CD4-positive, alpha-beta T cell (primary cell): ENCODE results near the gene DENND11. TPM values are rescaled to one million over a fixed set of nuclear protein-coding genes. Genes with fewer than 3 reads are reported as not detected.

Source experiments
- ATAC-seq: fragments of 200-7000 bp; cut with Tn5 transposase; one replicate; pipeline ENCODE4 v1.10.0; 2022; ENCODE audit warnings: mild to moderate bottlenecking; ENCODE audit not compliant: poor library complexity
- CTCF ChIA-PET: fragments of 350-600 bp; sonication (Branson Sonifier 250); formaldehyde crosslinking; loops from one replicate; lab custom pipeline; 2021; ENCODE audit warnings: antibody characterized with exemption, inconsistent platforms; lab: Charles Lee
- POLR2A ChIA-PET: fragments of 350-600 bp; sonication (Branson Sonifier 250); formaldehyde crosslinking; loops from one replicate; lab custom pipeline; 2021; ENCODE audit warnings: antibody characterized with exemption, inconsistent platforms; lab: Charles Lee
- DNase-seq, 14 experiments: peaks; one replicate each; pipeline ENCODE4 v3.0.0-alpha.2; 2013 to 2020; ENCODE audit warnings: mixed read lengths in 2 of 14
- H3K27ac ChIP-seq, 2 donors: one replicate each; pipeline versions ENCODE4 v1.5.1 to v1.7.0; 2013; ENCODE audit warnings: low read length in 2 of 2, low read depth in 1 of 2, mild to moderate bottlenecking in 1 of 2
- H3K27me3 ChIP-seq, 2 experiments: 1 replicate in 1 of 2; 2 replicates in 1 of 2; pipeline versions ENCODE4 v1.6.1 to v1.7.0; 2013; ENCODE audit warnings: low read length in 2 of 2, control low read depth in 1 of 2, mild to moderate bottlenecking in 1 of 2, moderate library complexity in 1 of 2; ENCODE audit not compliant: insufficient read depth in 2 of 2, control insufficient read depth in 1 of 2
- H3K36me3 ChIP-seq: one replicate; pipeline ENCODE4 v1.6.1; 2013; ENCODE audit warnings: low read length, control low read depth; ENCODE audit not compliant: insufficient read depth
- H3K4me1 ChIP-seq: one replicate; pipeline ENCODE4 v1.6.1; 2013; ENCODE audit warnings: low read length, control low read depth; ENCODE audit not compliant: insufficient read depth
- H3K4me3 ChIP-seq: one replicate; pipeline ENCODE4 v1.5.1; 2013; ENCODE audit warnings: mild to moderate bottlenecking, low read length, moderate library complexity
- H3K9me3 ChIP-seq, 2 experiments: 1 replicate in 1 of 2; 2 replicates in 1 of 2; pipeline versions ENCODE4 v1.6.1 to v1.7.0; 2013; ENCODE audit warnings: low read length in 2 of 2, mild to moderate bottlenecking in 2 of 2, control low read depth in 1 of 2, moderate library complexity in 1 of 2; ENCODE audit not compliant: control insufficient read depth in 1 of 2, insufficient read depth in 1 of 2
- H3K27ac Mint-ChIP-seq: one replicate; pipeline ENCODE4 v1.8.0; 2020; ENCODE audit warnings: mixed read lengths
- H3K27me3 Mint-ChIP-seq: one replicate; pipeline ENCODE4 v1.8.0; 2021; ENCODE audit warnings: mixed read lengths
- H3K36me3 Mint-ChIP-seq: one replicate; pipeline ENCODE4 v1.8.0; 2021; ENCODE audit warnings: low read depth, mixed read lengths
- H3K4me1 Mint-ChIP-seq: one replicate; pipeline ENCODE4 v1.8.0; 2021; ENCODE audit warnings: low read depth, mixed read lengths
- H3K4me3 Mint-ChIP-seq: one replicate; pipeline ENCODE4 v1.8.0; 2020; ENCODE audit warnings: mild to moderate bottlenecking, mixed read lengths
- H3K9me3 Mint-ChIP-seq: one replicate; pipeline ENCODE4 v1.8.0; 2020; ENCODE audit warnings: mixed read lengths
- intact Hi-C, 2 experiments: fragments of 100-400 bp; cut with DNase I in 1 of 2; cut with micrococcal nuclease in 1 of 2; formaldehyde crosslinking; loops; one replicate each; pipeline versions ENCODE4 v1.15.1 to v1.9.0; 2023 to 2025; cut with DNase I, micrococcal nuclease
- total RNA-seq, 174 experiments: library from RNA in 2 of 174; stranded (reverse) in 2 of 174; gene quantifications; one replicate each; pipeline ENCODE4 v1.2.3 and lab custom pipeline; 2021 to 2026
- TF ChIP-seq, protein P1 (sequence below): fragments of 200-600 bp; IDR thresholded peaks from one replicate; pipeline ENCODE4 v1.8.0; 2022; ENCODE audit warnings: antibody characterized with exemption, mild to moderate bottlenecking

Gene DENND11
- total RNA-seq, 2 experiments from 2014 or later, result 39.2 to 41.1 TPM

- Mint-ChIP-seq H3K27me3 (no peaks in the 10 kb centered on the region), H3K36me3 (peaks cover 85% of the 10 kb centered on the region), H3K9me3 (no peaks in the 10 kb centered on the region), H3K4me1 (peaks cover 5% of the 10 kb centered on the region), H3K4me3 (no peak overlapping the region), H3K27ac (peak overlapping the region; percentile 21)
- Histone ChIP-seq H3K4me3 (no peak overlapping the region), H3K4me1 (no peaks in the 10 kb centered on the region), H3K36me3 (peaks cover 57% of the 10 kb centered on the region), H3K27ac (no peak overlapping the region), H3K27me3 (no peaks in the 10 kb centered on the region), H3K9me3 (no peaks in the 10 kb centered on the region)
- DNase-seq (no peak), ATAC-seq (no peak)
- intact Hi-C loops, result no loop called here
- TF ChIP-seq, protein P1, sequence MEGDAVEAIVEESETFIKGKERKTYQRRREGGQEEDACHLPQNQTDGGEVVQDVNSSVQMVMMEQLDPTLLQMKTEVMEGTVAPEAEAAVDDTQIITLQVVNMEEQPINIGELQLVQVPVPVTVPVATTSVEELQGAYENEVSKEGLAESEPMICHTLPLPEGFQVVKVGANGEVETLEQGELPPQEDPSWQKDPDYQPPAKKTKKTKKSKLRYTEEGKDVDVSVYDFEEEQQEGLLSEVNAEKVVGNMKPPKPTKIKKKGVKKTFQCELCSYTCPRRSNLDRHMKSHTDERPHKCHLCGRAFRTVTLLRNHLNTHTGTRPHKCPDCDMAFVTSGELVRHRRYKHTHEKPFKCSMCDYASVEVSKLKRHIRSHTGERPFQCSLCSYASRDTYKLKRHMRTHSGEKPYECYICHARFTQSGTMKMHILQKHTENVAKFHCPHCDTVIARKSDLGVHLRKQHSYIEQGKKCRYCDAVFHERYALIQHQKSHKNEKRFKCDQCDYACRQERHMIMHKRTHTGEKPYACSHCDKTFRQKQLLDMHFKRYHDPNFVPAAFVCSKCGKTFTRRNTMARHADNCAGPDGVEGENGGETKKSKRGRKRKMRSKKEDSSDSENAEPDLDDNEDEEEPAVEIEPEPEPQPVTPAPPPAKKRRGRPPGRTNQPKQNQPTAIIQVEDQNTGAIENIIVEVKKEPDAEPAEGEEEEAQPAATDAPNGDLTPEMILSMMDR, result no peak
- CTCF ChIA-PET, result interaction anchor here (0.6 kb wide), 1 partner anchor 81 kb away, joined by 3 read pairs; no protein-coding TSS in a partner anchor
- POLR2A ChIA-PET, result interaction anchor here (0.9 kb wide), 1 partner anchor 72 kb away, joined by 4 read pairs; the partner anchor contains the start of gene SSBP1
These were observed 35.9 kb downstream of the DENND11 start for GRCh38 chr7:141666071-141666470.

DNA sequence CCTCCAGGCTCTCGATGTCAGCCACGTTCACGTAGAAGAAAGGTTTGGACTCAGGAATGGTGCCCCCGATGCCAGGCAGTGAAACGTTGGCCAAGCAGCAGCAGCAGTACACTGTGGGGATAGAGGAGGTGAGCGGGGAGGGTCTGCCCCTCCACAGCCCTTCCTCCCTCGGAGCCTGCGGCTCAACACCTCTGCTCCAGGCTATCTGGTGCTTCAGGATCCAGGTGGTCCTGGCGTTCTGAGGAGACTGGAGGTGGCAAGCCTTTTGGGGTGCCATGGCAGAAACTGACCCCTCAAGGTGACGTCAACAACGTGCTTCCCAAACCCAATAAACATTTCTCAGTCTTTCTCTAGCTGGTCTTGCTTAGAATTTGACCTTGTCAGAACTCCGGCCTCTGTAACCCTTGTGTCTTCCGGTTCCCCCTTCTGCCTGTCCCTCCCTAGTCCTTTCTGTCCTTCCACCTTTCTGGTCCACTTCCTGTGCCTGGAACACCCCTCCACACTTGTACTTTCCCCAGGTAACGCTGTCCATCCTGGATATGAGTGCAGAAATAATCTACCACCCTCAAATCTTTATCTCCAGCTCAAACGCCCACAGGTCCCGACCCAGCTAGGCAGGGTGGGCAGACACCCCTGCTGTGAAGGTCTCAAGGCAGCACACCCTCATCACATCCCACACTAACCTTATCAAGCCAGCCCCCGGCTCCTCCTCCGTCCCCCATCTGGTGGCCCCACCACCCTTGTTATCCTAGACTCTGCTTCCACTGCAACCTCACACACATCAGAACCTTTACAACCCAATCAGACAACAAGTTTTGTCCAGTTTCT is 36.5 kb downstream of the DENND11 start:
- no peak overlapping the region for H3K4me3 Mint-ChIP-seq
- ChIA-PET CTCF (interaction anchor here (0.6 kb wide), 1 partner anchor 82 kb away, joined by 3 read pairs; no protein-coding TSS in a partner anchor), POLR2A (interaction anchor here (0.9 kb wide), 1 partner anchor 73 kb away, joined by 4 read pairs; the partner anchor contains the start of gene SSBP1)
- Histone ChIP-seq H3K27me3 (no peaks in the 10 kb centered on the region), H3K27ac (no peak overlapping the region), H3K9me3 (no peaks in the 10 kb centered on the region), H3K36me3 (peaks cover 57% of the 10 kb centered on the region), H3K4me3 (no peak overlapping the region), H3K4me1 (no peaks in the 10 kb centered on the region)
- H3K36me3 Mint-ChIP-seq, result peaks cover 85% of the 10 kb centered on the region
- peak overlapping the region; percentile 21 for H3K27ac Mint-ChIP-seq
- TF ChIP-seq, protein P1, result no peak
- no peak for ATAC-seq
- H3K9me3 Mint-ChIP-seq, result no peaks in the 10 kb centered on the region
- H3K27me3 Mint-ChIP-seq, result no peaks in the 10 kb centered on the region
- peaks cover 5% of the 10 kb centered on the region for H3K4me1 Mint-ChIP-seq
- intact Hi-C loops, result no loop called here
- DNase-seq, result no peak

- intact Hi-C loops, result no loop called here
- H3K27ac Mint-ChIP-seq, result peak overlapping the region; percentile 18
- no peaks in the 10 kb centered on the region for H3K27me3 Mint-ChIP-seq
- Histone ChIP-seq H3K4me3 (no peak overlapping the region), H3K36me3 (peaks cover 64% of the 10 kb centered on the region), H3K4me1 (no peaks in the 10 kb centered on the region), H3K27me3 (no peaks in the 10 kb centered on the region), H3K9me3 (no peaks in the 10 kb centered on the region), H3K27ac (no peak overlapping the region)
- H3K36me3 Mint-ChIP-seq, result peaks cover 89% of the 10 kb centered on the region
- ChIA-PET CTCF (no interaction called here), POLR2A (interaction anchor here (2.3 kb wide), 1 partner anchor 37 kb away, joined by 6 read pairs; the partner anchor contains the start of gene DENND11)
- ATAC-seq (no peak), DNase-seq (no peak)
- H3K4me1 Mint-ChIP-seq, result peaks cover 5% of the 10 kb centered on the region
- H3K9me3 Mint-ChIP-seq, result no peaks in the 10 kb centered on the region
- H3K4me3 Mint-ChIP-seq, result no peak overlapping the region
- TF ChIP-seq, protein P1, result no peak
These were observed 37.5 kb downstream of the DENND11 start for GRCh38 chr7:141664450-141664849.
